Testis (tissue), 3 donors: ENCODE measurements around the gene PALM. TPM values are rescaled to one million over a fixed set of nuclear protein-coding genes. Genes with fewer than 3 reads are reported as not detected.

ENCODE experiments used
- DNase-seq: peaks from one replicate; pipeline ENCODE4 v3.0.0-alpha.2; 2019
- H3K27ac ChIP-seq, 2 donors: fragments of 200-600 bp; sonication (generic); one replicate each; pipeline ENCODE4 v1.5.1; 2019
- H3K27me3 ChIP-seq: fragments of 200-600 bp; sonication (generic); one replicate; pipeline ENCODE4 v1.5.1; 2019
- H3K36me3 ChIP-seq: fragments of 200-600 bp; sonication (generic); one replicate; pipeline ENCODE4 v1.5.1; 2017; ENCODE audit warnings: low read depth; ENCODE audit errors: missing control alignments
- H3K4me1 ChIP-seq: fragments of 200-600 bp; sonication (generic); one replicate; pipeline ENCODE4 v1.5.1; 2019
- H3K4me3 ChIP-seq, 2 donors: fragments of 200-600 bp; sonication (generic); one replicate each; pipeline ENCODE4 v1.5.1; 2017 to 2019
- H3K9me3 ChIP-seq: fragments of 200-600 bp; sonication (generic); one replicate; pipeline ENCODE4 v1.5.1; 2017
- CTCF ChIP-seq, 3 experiments: fragments of 450-650 bp in 2 of 3; fragments of 200-600 bp in 1 of 3; sonication (generic) in 1 of 3; IDR thresholded peaks; one replicate each; pipeline ENCODE4 v1.5.1; 2016 to 2019; ENCODE audit warnings: antibody characterized with exemption in 3 of 3, mild to moderate bottlenecking in 2 of 3, moderate library complexity in 1 of 3
- POLR2A ChIP-seq: fragments of 450-650 bp; IDR thresholded peaks from one replicate; pipeline ENCODE4 v1.6.1; 2017; ENCODE audit warnings: antibody characterized with exemption, mild to moderate bottlenecking, moderate library complexity
- WGBS, 2 donors: methylation state at CpG; one replicate each; pipeline ENCODE4 v1.1.5; 2018; 5-methylcytosine and 5-hydroxymethylcytosine counted together
- intact Hi-C: fragments of 100-400 bp; cut with DNase I; formaldehyde crosslinking; loops from one replicate; pipeline ENCODE4 v1.15.1; 2023; ENCODE audit warnings: low total_unique reads
- polyA plus RNA-seq: library from polyadenylated mRNA; stranded (reverse); fragments of 350-450 nt; fragmentation: Illumina TruSeq; extraction: RNeasy Lipid Tissue Mini Kit (QIAGEN cat#74804); gene quantifications from one replicate; pipeline ENCODE4 v1.2.3, GENCODE V29; 2014; ENCODE audit warnings: low read depth, low replicate concordance; ENCODE audit not compliant: insufficient read depth
- total RNA-seq, 2 donors: library from RNA; depleted of rRNA; stranded (reverse); fragments of >200 nt; gene quantifications; one replicate each; pipeline ENCODE4 v1.2.3, GENCODE V29; 2016

Gene PALM
- total and polyA plus RNA-seq, 3 donors from 2014 or later: 35.5 to 47.8 (median 46.4) TPM

GRCh38 chr19:765179-765738, 56.5 kb downstream of the PALM start:
- no peaks in the 10 kb centered on the region for H3K27me3 ChIP-seq
- intact Hi-C loops: no loop called here
- no peaks in the 10 kb centered on the region for H3K4me1 ChIP-seq
- H3K36me3 ChIP-seq: no peaks in the 10 kb centered on the region
- H3K9me3 ChIP-seq: no peaks in the 10 kb centered on the region
- DNase-seq: no peak
- H3K4me3 ChIP-seq: no peak overlapping the region
- H3K27ac ChIP-seq: no peak overlapping the region
- WGBS, 2 donors: 85 to 89% methylated on average over 5 to 7 of the region's 7 CpGs
- TF ChIP-seq CTCF (IDR thresholded peaks at IDR 0.05) (no peak), POLR2A (no peak)

GRCh38 chr19:768424-768823, 59.7 kb downstream of the PALM start:
- no peaks in the 10 kb centered on the region for H3K4me1 ChIP-seq
- TF ChIP-seq POLR2A (no peak), CTCF (IDR thresholded peaks at IDR 0.05) (no peak)
- no peak for DNase-seq
- H3K4me3 ChIP-seq: no peak overlapping the region
- H3K27ac ChIP-seq: no peak overlapping the region
- no peaks in the 10 kb centered on the region for H3K9me3 ChIP-seq
- H3K27me3 ChIP-seq: no peaks in the 10 kb centered on the region
- intact Hi-C loops: no loop called here
- WGBS, 2 donors: 63 to 76% methylated on average over 14 of the region's 14 CpGs
- H3K36me3 ChIP-seq: no peaks in the 10 kb centered on the region

- 77 to 92% methylated on average over 6 of the region's 6 CpGs for WGBS, 2 donors
- Histone ChIP-seq H3K4me1 (no peaks in the 10 kb centered on the region), H3K36me3 (no peaks in the 10 kb centered on the region), H3K4me3 (no peak overlapping the region), H3K27ac (no peak overlapping the region), H3K9me3 (no peaks in the 10 kb centered on the region), H3K27me3 (no peaks in the 10 kb centered on the region)
- TF ChIP-seq CTCF (IDR thresholded peaks at IDR 0.05): no peak
- no peak for TF ChIP-seq POLR2A
- no peak for DNase-seq
- intact Hi-C loops: loop anchor here (10.0 kb wide), 1 partner anchor 75 kb away; the partner anchor contains the start of gene PRTN3
These were observed 60.9 kb downstream of the PALM start for GRCh38 chr19:769616-770015.

GRCh38 chr19:771332-771785, 62.6 kb downstream of the PALM start:
- Histone ChIP-seq H3K27ac (no peak overlapping the region), H3K36me3 (no peaks in the 10 kb centered on the region), H3K4me1 (no peaks in the 10 kb centered on the region), H3K27me3 (no peaks in the 10 kb centered on the region), H3K4me3 (no peak overlapping the region), H3K9me3 (no peaks in the 10 kb centered on the region)
- DNase-seq: no peak
- WGBS, 2 donors: 28 to 43% methylated on average over 6 of the region's 6 CpGs
- peak in 2 of 3 experiments; percentile 25 to 31 for TF ChIP-seq CTCF (IDR thresholded peaks at IDR 0.05)
- TF ChIP-seq POLR2A: no peak
- intact Hi-C loops: loop anchor here (10.0 kb wide), 1 partner anchor 73 kb away; the partner anchor contains the start of gene PRTN3

GRCh38 chr19:772063-772462, 63.3 kb downstream of the PALM start:
- no peaks in the 10 kb centered on the region for H3K27me3 ChIP-seq
- no peak overlapping the region for H3K27ac ChIP-seq
- no peak for DNase-seq
- TF ChIP-seq CTCF (IDR thresholded peaks at IDR 0.05) (no peak), POLR2A (no peak)
- intact Hi-C loops: loop anchor here (10.0 kb wide), 1 partner anchor 73 kb away; the partner anchor contains the start of gene PRTN3
- no peaks in the 10 kb centered on the region for H3K36me3 ChIP-seq
- no peaks in the 10 kb centered on the region for H3K9me3 ChIP-seq
- WGBS, 2 donors: 88% methylated on average over 5 of the region's 5 CpGs
- no peaks in the 10 kb centered on the region for H3K4me1 ChIP-seq
- no peak overlapping the region for H3K4me3 ChIP-seq
